SKM-1 (cell line): ENCODE results near the gene FMN1.
A peak's percentile ranks its signal among the peaks of the same experiment; 100 is the strongest.

Source experiments
- DNase-seq: peaks from one replicate; lab custom pipeline; 2025; ENCODE audit not compliant: unreplicated experiment; lab: John Stamatoyannopoulos, UW

The FMN1 gene

GRCh38 chr15:32843219-32843815, 351.2 kb downstream of the FMN1 start:
- DNase-seq, result no peak

GRCh38 chr15:32842081-32842480, 352.4 kb downstream of the FMN1 start:
- no peak for DNase-seq

GRCh38 chr15:32840507-32841245, 353.8 kb downstream of the FMN1 start:
- DNase-seq, result no peak

GRCh38 chr15:32838820-32839219, 355.7 kb downstream of the FMN1 start:
- no peak for DNase-seq

- no peak for DNase-seq
These were observed 356.2 kb downstream of the FMN1 start for GRCh38 chr15:32838338-32838737.

- no peak for DNase-seq
These were observed 356.6 kb downstream of the FMN1 start for GRCh38 chr15:32837935-32838334.

- DNase-seq, result peak; percentile 58
These were observed 360.4 kb downstream of the FMN1 start for GRCh38 chr15:32834156-32834555.

GRCh38 chr15:32833379-32833821, 361.1 kb downstream of the FMN1 start:
- no peak for DNase-seq

GRCh38 chr15:32831485-32831884, 363.0 kb downstream of the FMN1 start:
- no peak for DNase-seq

GRCh38 chr15:32830241-32830640, 364.3 kb downstream of the FMN1 start:
- no peak for DNase-seq

- no peak for DNase-seq
These were observed 365.1 kb downstream of the FMN1 start for GRCh38 chr15:32829436-32829835.

- no peak for DNase-seq
These were observed 365.9 kb downstream of the FMN1 start for GRCh38 chr15:32828507-32829186.

- DNase-seq, result no peak
These were observed 367.8 kb downstream of the FMN1 start for GRCh38 chr15:32826685-32827084.

- DNase-seq, result no peak
These were observed 369.3 kb downstream of the FMN1 start for GRCh38 chr15:32825219-32825618.

- DNase-seq, result no peak
These were observed 369.7 kb downstream of the FMN1 start for GRCh38 chr15:32824777-32825176.

GRCh38 chr15:32823750-32824149, 370.8 kb downstream of the FMN1 start:
- DNase-seq, result no peak

- no peak for DNase-seq
These were observed 371.8 kb downstream of the FMN1 start for GRCh38 chr15:32822739-32823138.

- DNase-seq, result no peak
These were observed 375.1 kb downstream of the FMN1 start for GRCh38 chr15:32819448-32819847.

- DNase-seq, result no peak
These were observed 375.6 kb downstream of the FMN1 start for GRCh38 chr15:32818758-32819447.

GRCh38 chr15:32817577-32817976, 376.9 kb downstream of the FMN1 start:
- DNase-seq, result no peak

GRCh38 chr15:32807331-32807730, 387.2 kb downstream of the FMN1 start:
- no peak for DNase-seq

GRCh38 chr15:32803631-32804030, 390.9 kb downstream of the FMN1 start:
- DNase-seq, result no peak
